Gastroesophageal sphincter (tissue), 3 donors: Measurements from ENCODE around the gene ASIC3.

Experiments used
- CTCF ChIP-seq, 4 experiments: fragments of 200-600 bp in 2 of 4; fragments of 450-650 bp in 2 of 4; sonication (generic) in 1 of 4; IDR thresholded peaks; one replicate each; pipeline ENCODE4 v1.5.1; 2017 to 2019; ENCODE audit warnings: antibody characterized with exemption in 4 of 4, mild to moderate bottlenecking in 2 of 4, moderate library complexity in 2 of 4
- POLR2A ChIP-seq, 2 donors: fragments of 450-650 bp; IDR thresholded peaks; one replicate each; pipeline ENCODE4 v1.6.1; 2017; ENCODE audit warnings: antibody characterized with exemption in 2 of 2, mild to moderate bottlenecking in 2 of 2, moderate library complexity in 1 of 2

GRCh38 chr7:151028948-151029501, 19.3 kb upstream of the ASIC3 start:
- no peak for TF ChIP-seq CTCF (IDR thresholded peaks at IDR 0.05)
- no peak for TF ChIP-seq POLR2A (IDR thresholded peaks at IDR 0.05)
